Adipose tissue (tissue), 3 donors: ENCODE data around the gene ARSB. TPM values are rescaled to one million over a fixed set of nuclear protein-coding genes. Genes with fewer than 3 reads are reported as not detected.
"Not testable (repeated sequence)": the region's sequence is repeated elsewhere in the genome, so short reads cannot be mapped to it uniquely, and the experiment has no call there.

ENCODE experiments used
- H3K27ac ChIP-seq: one replicate; pipeline ENCODE4 v1.5.1; 2013; ENCODE audit warnings: low read depth, low read length
- WGBS, 3 donors: extraction: QIAGEN DNeasy Blood & Tissue Kit; methylation state at CpG; one replicate each; pipeline ENCODE4 v1.1.7; 2013; 5-methylcytosine and 5-hydroxymethylcytosine counted together
- polyA plus RNA-seq, 3 donors: library from polyadenylated mRNA; stranded (reverse); fragments of 200-250 nt; gene quantifications; one replicate each; pipeline ENCODE4 v1.2.3, GENCODE V29; 2013
- donor health status: healthy with polysubstance abuse.
- donor health status: Bipolar disorder and iron deficiency.
- donor health status: healthy.

Gene ARSB
- polyA plus RNA-seq, 3 donors = 1.8 to 4.1 (median 3.9) TPM

- WGBS, 3 donors = 74 to 87% (median 80%) methylated on average over 6 of the region's 6 CpGs
- no peak overlapping the region for H3K27ac ChIP-seq
These were observed 97.6 kb downstream of the ARSB start for GRCh38 chr5:78887384-78888118.

DNA sequence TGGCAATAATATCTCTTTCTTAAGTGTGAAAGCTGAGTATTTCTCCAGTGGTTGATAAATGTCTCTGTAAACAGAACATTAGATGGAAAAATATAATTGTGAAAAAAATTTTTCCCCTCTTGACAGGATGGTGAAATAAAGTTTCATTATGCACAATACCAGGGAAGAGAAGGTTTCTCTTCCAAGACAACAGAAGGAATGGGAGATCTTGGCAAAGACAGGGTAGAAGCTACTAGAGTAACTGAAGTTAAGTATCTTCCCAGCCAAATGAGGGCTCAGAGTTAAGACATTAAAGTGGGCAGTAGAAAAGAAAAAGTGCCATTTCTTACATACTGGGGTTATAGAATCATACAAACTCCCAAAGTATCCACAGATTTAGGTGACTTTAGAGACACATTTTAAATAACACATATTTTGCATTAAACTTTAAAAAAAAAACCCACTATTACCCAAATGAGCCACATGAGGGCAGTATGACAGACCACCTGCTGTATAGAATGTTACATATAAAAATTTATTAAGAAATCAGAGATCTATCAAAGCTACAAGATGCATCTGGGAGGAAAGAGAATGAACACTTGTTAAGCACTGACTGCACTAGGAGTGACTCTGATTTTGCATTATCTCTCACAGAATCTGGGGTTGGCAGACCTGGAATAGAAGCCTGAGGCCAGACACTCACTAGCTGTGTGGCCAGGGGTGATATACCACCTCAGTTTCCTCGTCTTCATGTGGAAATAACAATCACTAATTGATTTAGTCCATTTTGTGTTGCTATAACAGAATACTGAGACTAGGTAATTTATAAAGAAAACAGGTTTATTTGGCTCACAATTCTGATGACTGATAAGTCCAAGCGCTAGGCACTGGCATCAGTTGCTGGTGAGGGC lies 98.5 kb downstream of the ARSB start:
- WGBS, 3 donors = 79 to 93% (median 86%) methylated on average over 2 of the region's 2 CpGs
- no peak overlapping the region for H3K27ac ChIP-seq

- 63 to 93% (median 83%) methylated on average over 3 of the region's 3 CpGs for WGBS, 3 donors
- no peak overlapping the region for H3K27ac ChIP-seq
These were observed 103.2 kb downstream of the ARSB start for GRCh38 chr5:78881884-78882283.

DNA sequence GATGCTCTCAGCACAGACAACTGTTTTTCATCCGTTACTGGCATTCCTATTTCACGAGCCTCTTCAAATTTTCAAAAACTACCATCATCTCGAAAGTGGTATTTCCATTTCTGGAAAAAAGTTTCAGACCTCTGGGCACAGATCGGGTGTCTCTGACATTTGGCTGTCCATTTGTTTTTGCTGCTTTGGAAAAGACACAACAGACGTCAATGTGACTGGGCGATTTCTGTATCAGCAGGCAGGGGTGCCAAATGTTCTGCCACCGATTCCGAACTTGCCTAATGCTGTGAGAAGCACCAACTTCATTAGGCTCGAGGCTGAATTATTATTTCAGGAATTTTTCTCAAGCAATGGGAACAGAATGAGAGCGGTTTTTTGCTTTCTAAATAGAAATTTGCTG lies 105.6 kb downstream of the ARSB start:
- no peak overlapping the region for H3K27ac ChIP-seq
- 93 to 95% (median 95%) methylated on average over 10 of the region's 10 CpGs for WGBS, 3 donors

DNA sequence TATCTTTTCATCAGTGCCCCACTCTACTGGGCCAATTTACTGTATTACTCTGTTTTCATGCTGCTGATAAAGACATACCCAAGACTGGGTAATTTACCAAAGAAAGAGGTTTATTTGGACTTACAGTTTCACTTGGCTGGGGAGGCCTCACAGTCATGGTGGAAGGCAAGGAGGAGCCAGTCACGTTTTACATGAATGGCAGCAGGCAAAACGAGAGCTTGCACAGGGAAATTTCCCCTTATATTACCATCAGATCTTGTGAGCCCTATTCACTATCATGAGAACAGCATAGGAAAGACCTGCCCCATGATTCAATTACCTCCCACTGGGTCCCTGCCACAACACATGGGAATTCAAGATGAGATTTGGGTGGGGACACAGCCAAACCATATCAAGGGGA lies 119.0 kb downstream of the ARSB start:
- 93 to 95% (median 94%) methylated on average over 2 of the region's 2 CpGs for WGBS, 3 donors
- H3K27ac ChIP-seq = not testable (repeated sequence)

- 67 to 91% (median 77%) methylated on average over 1 of the region's 1 CpG for WGBS, 3 donors
- H3K27ac ChIP-seq = no peak overlapping the region
These were observed 126.7 kb downstream of the ARSB start for GRCh38 chr5:78858364-78858763.

DNA sequence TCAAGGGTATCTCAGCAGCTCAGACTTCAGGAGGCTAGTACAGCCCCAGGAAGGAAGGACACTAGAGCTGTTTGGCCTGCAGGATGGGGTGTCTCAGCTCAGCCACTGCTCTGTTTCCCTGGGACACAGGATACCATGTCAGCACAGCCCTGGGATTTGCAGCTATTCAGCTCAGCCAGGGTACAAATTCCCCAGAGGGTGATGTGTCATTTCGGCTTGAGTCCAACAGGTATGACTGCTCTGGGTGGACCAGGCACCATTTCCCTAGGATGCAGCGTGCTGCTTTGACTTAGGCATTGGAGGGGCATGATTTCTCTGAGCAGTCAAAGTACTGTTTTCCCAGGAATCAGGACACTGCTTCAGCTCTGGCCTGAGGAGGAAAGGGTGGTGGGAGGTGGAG lies 130.1 kb downstream of the ARSB start:
- H3K27ac ChIP-seq = no peak overlapping the region
- WGBS, 3 donors = 75 to 100% (median 95%) methylated on average over 2 of the region's 2 CpGs

GRCh38 chr5:78851891-78852290 lies 133.2 kb downstream of the ARSB start:
- 93 to 100% (median 98%) methylated on average over 2 to 4 of the region's 4 CpGs for whole genome bisulfite sequencing, 3 donors
- not testable (repeated sequence) for H3K27ac ChIP-seq

DNA sequence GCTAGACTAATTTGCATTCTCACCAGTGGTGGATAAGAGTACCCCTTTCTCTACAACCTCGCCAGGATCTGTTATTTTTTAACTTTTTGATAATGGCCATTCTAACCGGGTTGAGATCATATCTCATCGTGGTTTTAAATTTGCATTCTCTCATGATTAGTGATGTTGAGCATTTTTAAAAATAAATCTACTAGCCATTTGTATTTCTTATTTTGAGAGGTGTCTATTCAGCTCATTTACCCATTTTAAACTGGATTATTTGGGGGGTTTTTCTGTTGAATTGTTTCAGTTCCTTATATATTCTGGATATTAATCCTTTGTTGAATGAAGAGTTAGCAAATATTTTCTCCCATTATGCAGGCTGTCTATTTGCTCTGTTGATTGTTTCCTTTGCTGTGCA lies 139.6 kb downstream of the ARSB start:
- 94 to 98% (median 96%) methylated on average over 3 of the region's 3 CpGs for WGBS, 3 donors
- no peak overlapping the region for H3K27ac ChIP-seq

DNA sequence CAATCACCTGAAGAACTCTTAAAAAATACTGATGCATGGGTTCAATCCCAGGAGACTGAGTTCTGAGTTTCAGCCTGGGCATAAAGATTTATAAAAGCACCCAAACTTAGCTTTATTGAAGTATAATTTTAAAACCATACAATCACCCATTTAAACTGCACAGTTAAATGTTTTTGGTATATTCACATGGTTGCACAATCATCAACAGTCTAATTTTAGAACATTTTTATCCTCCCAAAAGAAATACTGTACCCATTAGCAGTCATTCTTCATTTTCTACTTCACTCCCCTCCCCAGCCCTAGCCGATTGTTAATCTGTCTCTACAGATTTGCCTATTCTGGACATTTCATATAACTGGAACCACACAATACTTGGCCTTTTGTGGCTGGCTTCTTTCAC lies 141.7 kb downstream of the ARSB start:
- no peak overlapping the region for H3K27ac ChIP-seq
- WGBS, 3 donors = 53 to 97% (median 68%) methylated on average over 1 of the region's 1 CpG

GRCh38 chr5:78841767-78842166 lies 143.3 kb downstream of the ARSB start:
- 77 to 83% (median 81%) methylated on average over 2 of the region's 2 CpGs for WGBS, 3 donors
- no peak overlapping the region for H3K27ac ChIP-seq

GRCh38 chr5:78838753-78839152 lies 146.4 kb downstream of the ARSB start:
- H3K27ac ChIP-seq = no peak overlapping the region
- WGBS, 3 donors = 88 to 98% (median 95%) methylated on average over 3 of the region's 3 CpGs

- H3K27ac ChIP-seq = no peak overlapping the region
- 84 to 97% (median 95%) methylated on average over 5 of the region's 5 CpGs for WGBS, 3 donors
These were observed 147.3 kb downstream of the ARSB start for GRCh38 chr5:78837836-78838235.

DNA sequence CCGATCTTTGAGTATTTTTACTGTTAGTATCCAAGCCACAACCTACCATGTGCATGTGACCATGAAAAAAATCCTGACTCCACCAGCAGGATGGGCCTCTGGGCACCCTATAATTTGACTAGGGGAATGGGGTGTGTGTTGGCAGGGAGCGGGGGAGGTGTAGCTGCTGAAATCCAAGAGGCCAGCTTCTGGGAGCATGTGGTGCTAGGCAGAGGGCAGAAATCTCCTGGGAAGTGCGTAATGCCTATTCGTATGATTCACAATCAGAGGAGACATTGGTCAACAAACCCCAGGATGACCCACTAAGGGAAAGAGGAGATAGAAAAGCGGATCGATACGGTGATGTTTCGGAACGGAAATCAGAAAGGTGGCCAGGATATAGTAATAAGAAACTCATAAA lies 149.9 kb downstream of the ARSB start:
- 86 to 95% (median 92%) methylated on average over 9 of the region's 9 CpGs for WGBS, 3 donors
- H3K27ac ChIP-seq = no peak overlapping the region

DNA sequence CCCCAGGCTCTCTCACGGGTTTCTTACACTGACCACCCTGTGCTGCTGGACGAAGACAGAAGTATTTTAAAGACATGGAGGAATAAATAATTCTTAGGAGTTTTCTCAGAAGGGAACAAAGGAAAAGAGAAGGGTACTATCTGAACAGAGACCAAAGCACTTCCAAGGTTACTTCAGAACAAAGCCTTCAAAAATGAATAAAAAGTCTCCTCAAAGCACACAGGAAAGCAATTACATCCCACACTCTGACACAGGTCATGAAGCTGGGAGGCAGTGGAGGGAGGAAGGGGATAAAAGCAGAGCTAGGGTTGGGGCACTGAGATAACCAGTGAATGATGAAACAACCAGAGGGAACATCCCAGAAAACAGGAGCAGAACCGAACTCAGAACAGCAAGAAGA lies 151.8 kb downstream of the ARSB start:
- WGBS, 3 donors = 88 to 94% (median 88%) methylated on average over 3 of the region's 3 CpGs
- no peak overlapping the region for H3K27ac ChIP-seq

DNA sequence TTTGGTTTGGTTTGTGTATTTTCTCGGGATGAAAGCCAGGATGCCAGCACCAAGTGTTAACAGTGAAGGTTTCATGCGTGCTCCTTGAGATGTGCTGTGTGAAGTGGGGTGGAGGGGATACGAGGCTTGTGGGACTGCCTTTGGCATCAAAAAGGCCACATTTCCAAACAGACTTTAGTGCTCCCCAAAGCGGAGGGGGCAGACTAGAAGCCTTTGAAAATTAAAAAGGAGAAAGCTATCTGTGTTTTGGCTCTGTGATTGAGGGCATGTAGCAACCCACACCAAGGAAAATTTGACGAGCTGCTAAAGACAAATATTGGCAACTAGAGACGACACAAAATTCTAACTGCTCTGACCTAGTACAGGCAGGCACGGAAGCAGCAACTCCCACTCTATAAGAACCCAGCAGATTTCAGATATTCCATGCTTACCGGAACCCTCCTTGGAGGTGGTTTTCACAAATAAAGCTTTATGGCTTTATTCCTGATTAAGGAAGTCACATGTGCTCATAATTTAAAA lies 154.5 kb downstream of the ARSB start:
- no peak overlapping the region for H3K27ac ChIP-seq
- 66 to 81% (median 68%) methylated on average over 8 of the region's 8 CpGs for WGBS, 3 donors

GRCh38 chr5:78829811-78830527 lies 155.1 kb downstream of the ARSB start:
- 51 to 66% (median 53%) methylated on average over 6 of the region's 6 CpGs for WGBS, 3 donors
- H3K27ac ChIP-seq = no peak overlapping the region

DNA sequence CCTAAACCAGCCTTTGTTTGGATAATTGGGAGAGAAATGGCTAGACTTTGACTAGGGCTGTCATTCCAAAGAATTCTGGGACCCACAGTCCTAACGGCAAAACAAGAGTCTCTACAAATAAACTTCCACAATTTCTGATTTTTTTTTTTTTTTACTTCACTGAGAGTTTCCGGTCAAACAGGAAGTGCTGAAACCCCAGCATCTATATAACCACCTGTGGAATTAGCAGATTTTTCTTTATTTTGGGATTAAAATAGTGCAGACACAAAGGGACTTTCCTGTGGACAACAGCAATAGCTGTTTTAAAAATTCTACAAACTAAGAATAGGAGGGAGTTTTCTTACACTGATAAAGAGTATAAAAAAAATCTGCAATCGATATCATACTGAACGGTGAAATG lies 157.4 kb downstream of the ARSB start:
- 51 to 76% (median 55%) methylated on average over 4 of the region's 4 CpGs for WGBS, 3 donors
- no peak overlapping the region for H3K27ac ChIP-seq

DNA sequence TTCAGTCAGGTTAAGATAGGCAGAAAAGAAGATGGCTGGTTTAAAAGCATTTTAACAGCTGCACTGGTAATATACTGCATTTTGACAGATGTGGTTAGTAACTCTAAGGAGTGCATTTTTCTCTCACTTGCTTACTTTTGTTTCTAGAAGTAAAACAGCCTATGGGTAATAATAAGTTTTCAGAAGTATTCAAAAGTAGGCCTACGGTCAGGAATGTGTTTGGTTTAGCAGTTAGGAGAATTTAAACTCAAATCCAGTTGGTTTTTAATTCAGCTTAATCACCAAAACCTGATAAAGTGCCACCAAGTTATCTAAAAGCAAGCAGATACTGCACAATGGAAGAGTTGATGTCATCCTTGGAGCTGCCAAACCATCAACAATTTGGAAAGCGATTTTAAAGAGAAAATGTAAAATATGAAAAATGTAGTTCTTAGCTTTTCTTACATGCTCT lies 160.3 kb downstream of the ARSB start:
- H3K27ac ChIP-seq = no peak overlapping the region
- WGBS, 3 donors = 31 to 53% (median 50%) methylated on average over 2 of the region's 2 CpGs
